ENCODE data around the gene UBE2L3. TPM values are rescaled to one million over a fixed set of nuclear protein-coding genes. Genes with fewer than 3 reads are reported as not detected.
A peak's percentile ranks its signal among the peaks of the same experiment; 100 is the strongest.
"Not testable (repeated sequence)": the region's sequence is repeated elsewhere in the genome, so short reads cannot be mapped to it uniquely, and the experiment has no call there.

Gene UBE2L3
- polyA plus RNA-seq, 2 of the 4 experiments (the other 2 are of a cell fraction): 54.9 to 55.6 TPM

DNA sequence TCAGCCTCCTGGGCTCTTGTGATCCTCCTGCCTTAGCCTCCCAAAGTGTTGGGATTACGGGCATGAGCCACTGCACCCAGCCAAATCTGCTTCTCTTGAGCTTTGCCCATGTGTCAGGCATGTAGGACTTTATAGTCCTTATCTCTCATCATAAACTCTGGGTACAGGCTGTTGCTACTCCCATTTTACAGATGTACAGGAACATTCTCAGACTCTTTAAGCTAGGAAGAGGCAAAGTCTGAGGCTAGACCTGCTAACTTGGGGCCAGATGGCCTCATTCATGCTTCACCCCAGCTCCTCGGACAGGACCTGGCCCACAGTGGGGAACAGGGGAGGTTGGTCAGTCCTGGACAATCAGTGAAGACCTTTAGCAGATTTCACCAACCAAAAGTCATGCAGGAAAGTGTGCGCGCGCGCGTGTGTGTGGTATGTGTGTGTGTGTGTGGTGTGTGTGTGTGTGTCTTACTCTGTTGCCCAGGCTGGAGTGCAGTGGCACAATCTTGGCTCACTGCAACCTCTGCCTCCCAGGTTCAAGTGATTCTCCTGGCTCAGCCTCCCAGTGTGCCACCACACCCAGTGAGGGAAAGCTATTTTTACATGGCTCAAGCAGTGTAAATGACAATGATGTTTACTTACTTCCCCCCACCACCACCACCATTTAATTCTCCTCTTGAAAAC is 38.5 kb downstream of the UBE2L3 start:
- DNase-seq (ENCODE audit: low read depth in 1 of 2, low spot score in 1 of 2): no peak
- ChIA-PET CTCF (interaction anchor here (1.1 to 2.3 kb wide), 3 partner anchors 9 to 37 kb away, joined by 3 to 7 read pairs (median 5); partner anchors contain the start of gene YDJC), POLR2A (interaction anchor here (1.5 kb wide), 1 partner anchor 23 kb away, joined by 3 read pairs; no protein-coding TSS in a partner anchor)
- no peak for ATAC-seq
- H3K4me1 ChIP-seq: peaks cover 18% of the 10 kb centered on the region
- H3K9me3 ChIP-seq: no peaks in the 10 kb centered on the region
- WGBS (ENCODE audit: missing lambda C conversion rate): 97% methylated on average over 7 of the region's 7 CpGs
- no peak overlapping the region for H3K4me2 ChIP-seq
- no peak overlapping the region for H3K4me3 ChIP-seq
- no peak for TF ChIP-seq HOXB5 (CRISPR knock-in tag; IDR thresholded peaks at IDR 0.05)
- TF ChIP-seq RARB (CRISPR knock-in tag; IDR thresholded peaks at IDR 0.05): no peak
- TF ChIP-seq NR3C1 (IDR thresholded peaks at IDR 0.05): no peak
- TF ChIP-seq HDAC2 (IDR thresholded peaks at IDR 0.05): no peak
- TF ChIP-seq HEYL (CRISPR knock-in tag; IDR thresholded peaks at IDR 0.05): no peak
- TF ChIP-seq SREBF2 (IDR thresholded peaks at IDR 0.05): no peak
- no peak for TF ChIP-seq USF2 (IDR thresholded peaks at IDR 0.05)
- no peak for TF ChIP-seq POLR2AphosphoS2 (conservative IDR thresholded peaks at IDR 0.05; ENCODE audit: low read length)
- TF ChIP-seq CEBPB (IDR thresholded peaks at IDR 0.05): no peak
- no peak for TF ChIP-seq NFE2L2 (conservative IDR thresholded peaks at IDR 0.05; ENCODE audit: low read length)
- TF ChIP-seq, protein P1, sequence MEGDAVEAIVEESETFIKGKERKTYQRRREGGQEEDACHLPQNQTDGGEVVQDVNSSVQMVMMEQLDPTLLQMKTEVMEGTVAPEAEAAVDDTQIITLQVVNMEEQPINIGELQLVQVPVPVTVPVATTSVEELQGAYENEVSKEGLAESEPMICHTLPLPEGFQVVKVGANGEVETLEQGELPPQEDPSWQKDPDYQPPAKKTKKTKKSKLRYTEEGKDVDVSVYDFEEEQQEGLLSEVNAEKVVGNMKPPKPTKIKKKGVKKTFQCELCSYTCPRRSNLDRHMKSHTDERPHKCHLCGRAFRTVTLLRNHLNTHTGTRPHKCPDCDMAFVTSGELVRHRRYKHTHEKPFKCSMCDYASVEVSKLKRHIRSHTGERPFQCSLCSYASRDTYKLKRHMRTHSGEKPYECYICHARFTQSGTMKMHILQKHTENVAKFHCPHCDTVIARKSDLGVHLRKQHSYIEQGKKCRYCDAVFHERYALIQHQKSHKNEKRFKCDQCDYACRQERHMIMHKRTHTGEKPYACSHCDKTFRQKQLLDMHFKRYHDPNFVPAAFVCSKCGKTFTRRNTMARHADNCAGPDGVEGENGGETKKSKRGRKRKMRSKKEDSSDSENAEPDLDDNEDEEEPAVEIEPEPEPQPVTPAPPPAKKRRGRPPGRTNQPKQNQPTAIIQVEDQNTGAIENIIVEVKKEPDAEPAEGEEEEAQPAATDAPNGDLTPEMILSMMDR (IDR thresholded peaks at IDR 0.05): no peak
- TF ChIP-seq KDM5A (IDR thresholded peaks at IDR 0.05): no peak
- no peak for TF ChIP-seq MAFK (IDR thresholded peaks at IDR 0.05; ENCODE audit: partially characterized antibody)
- no peak for TF ChIP-seq PHF8 (IDR thresholded peaks at IDR 0.05; ENCODE audit: borderline replicate concordance, low read depth)
- no peak for TF ChIP-seq EHMT2 (IDR thresholded peaks at IDR 0.05; ENCODE audit: low read depth)
- no peak for TF ChIP-seq HMGXB4 (CRISPR knock-in tag; IDR thresholded peaks at IDR 0.05; ENCODE audit: borderline replicate concordance)
- TF ChIP-seq HES2 (IDR thresholded peaks at IDR 0.05): no peak
- no peak for TF ChIP-seq RNF2 (IDR thresholded peaks at IDR 0.05; ENCODE audit: borderline replicate concordance, low read depth)
- no peak for TF ChIP-seq ESRRA (IDR thresholded peaks at IDR 0.05; ENCODE audit: borderline replicate concordance, low read length)
- TF ChIP-seq EP300 (IDR thresholded peaks at IDR 0.05): no peak
- no peak overlapping the region for H3K27ac ChIP-seq
- no peak for FAIRE-seq

- TF ChIP-seq RCOR1 (IDR thresholded peaks at IDR 0.05; ENCODE audit: low read depth, low read length): no peak
- TF ChIP-seq POLR2AphosphoS2 (conservative IDR thresholded peaks at IDR 0.05; ENCODE audit: low read length): no peak
- ChIA-PET CTCF (interaction anchor here (1.1 to 1.7 kb wide), 3 partner anchors 22 to 40 kb away, joined by 3 to 7 read pairs (median 5); partner anchors contain the start of gene YDJC), POLR2A (interaction anchor here (1.5 kb wide), 1 partner anchor 22 kb away, joined by 3 read pairs; no protein-coding TSS in a partner anchor)
- 93% methylated on average over 8 of the region's 8 CpGs for WGBS (ENCODE audit: missing lambda C conversion rate)
- FAIRE-seq (no peak), ATAC-seq (no peak), DNase-seq (ENCODE audit: low read depth in 1 of 2, low spot score in 1 of 2) (no peak)
- Histone ChIP-seq H3K9me3 (no peaks in the 10 kb centered on the region), H3K4me3 (no peak overlapping the region), H3K4me1 (peaks cover 18% of the 10 kb centered on the region), H3K4me2 (no peak overlapping the region), H3K27ac (peak overlapping the region in 1 of 2 experiments; percentile 84; a peak in 2 of 6 replicates)
Observed at GRCh38 chr22:21606775-21607174, 39.3 kb downstream of the UBE2L3 start.

GRCh38 chr22:21609556-21610157 is 42.1 kb downstream of the UBE2L3 start:
- H3K4me3 ChIP-seq; ATAC-seq; FAIRE-seq; H3K4me2 ChIP-seq; H3K9me3 ChIP-seq; DNase-seq (ENCODE audit: low read depth in 1 of 2, low spot score in 1 of 2); POLR2A ChIA-PET; H3K27ac ChIP-seq: not testable (repeated sequence)
- CTCF ChIA-PET: interaction anchor here (0.9 to 1.1 kb wide), 3 partner anchors 11 to 33 kb away, joined by 3 to 5 read pairs (median 4); no protein-coding TSS in a partner anchor
- 94% methylated on average over 11 of the region's 11 CpGs for WGBS (ENCODE audit: missing lambda C conversion rate)
- peaks cover 18% of the 10 kb centered on the region for H3K4me1 ChIP-seq

Data from A549 (cell line).